BJ (cell line): Measurements from ENCODE around the gene LALBA. TPM values are rescaled to one million over a fixed set of nuclear protein-coding genes. Genes with fewer than 3 reads are reported as not detected.

Experiments
- CTCF ChIA-PET: fragments of 350-600 bp; formaldehyde crosslinking; extraction: SDS; loops from one replicate; lab custom pipeline; 2021; ENCODE audit warnings: antibody characterized with exemption, inconsistent platforms; lab: Yijun Ruan, JAX
- POLR2A ChIA-PET: fragments of 300-600 bp; sonication (Branson Sonifier 250); formaldehyde crosslinking; extraction: SDS; loops from one replicate; lab custom pipeline; 2021; ENCODE audit warnings: antibody characterized with exemption; lab: Charles Lee
- DNase-seq: peaks from one replicate; pipeline ENCODE4 v3.0.0-alpha.2; 2011; ENCODE audit warnings: low read depth
- H3K27me3 ChIP-seq: 2 replicates; pipeline ENCODE4 v1.6.0; 2011; ENCODE audit warnings: low read length; ENCODE audit not compliant: control insufficient read depth, insufficient read depth
- H3K36me3 ChIP-seq: 2 replicates; pipeline ENCODE4 v1.5.1; 2011; ENCODE audit warnings: low read length; ENCODE audit not compliant: control insufficient read depth, insufficient read depth
- H3K4me3 ChIP-seq: 2 replicates; pipeline ENCODE4 v1.5.1; 2011; ENCODE audit warnings: low read depth, mild to moderate bottlenecking, control low read depth, low read length
- CTCF ChIP-seq: IDR thresholded peaks from 2 replicates; pipeline ENCODE4 v1.5.1; 2011; ENCODE audit warnings: low read depth, mild to moderate bottlenecking, control low read depth, inconsistent platforms, low read length, moderate library complexity; ENCODE audit not compliant: insufficient read depth
- polyA plus RNA-seq: library from polyadenylated mRNA; depleted of rRNA; stranded (reverse); fragments of >200 nt; gene quantifications from 2 replicates; pipeline ENCODE4 v1.2.3, GENCODE V29; 2011

Gene LALBA
- polyA plus RNA-seq, 1 experiment = not detected

- H3K27me3 ChIP-seq = no peaks in the 10 kb centered on the region; the same call in 1 of the 2 replicates
- TF ChIP-seq CTCF = no peak
- no peaks in the 10 kb centered on the region for H3K36me3 ChIP-seq
- ChIA-PET POLR2A (interaction anchor here (0.6 kb wide), 1 partner anchor 402 kb away, joined by 5 read pairs; no protein-coding TSS in a partner anchor), CTCF (interaction anchor here (5.8 kb wide), 1 partner anchor 18 kb away, joined by 29 read pairs; no protein-coding TSS in a partner anchor)
- DNase-seq = no peak
- no peak overlapping the region for H3K4me3 ChIP-seq
These were observed 31.3 kb upstream of the LALBA start for GRCh38 chr12:48601013-48601756.

GRCh38 chr12:48600552-48600951 lies 30.7 kb upstream of the LALBA start:
- ChIA-PET POLR2A (no interaction called here), CTCF (interaction anchor here (5.8 kb wide), 1 partner anchor 18 kb away, joined by 29 read pairs; no protein-coding TSS in a partner anchor)
- Histone ChIP-seq H3K4me3 (no peak overlapping the region), H3K27me3 (no peaks in the 10 kb centered on the region; the same call in 1 of the 2 replicates), H3K36me3 (no peaks in the 10 kb centered on the region)
- no peak for DNase-seq
- no peak for TF ChIP-seq CTCF

GRCh38 chr12:48592591-48593086 lies 22.8 kb upstream of the LALBA start:
- no peak for DNase-seq
- no peak for TF ChIP-seq CTCF
- Histone ChIP-seq H3K4me3 (no peak overlapping the region), H3K36me3 (no peaks in the 10 kb centered on the region), H3K27me3 (no peaks in the 10 kb centered on the region; the same call in 1 of the 2 replicates)
- POLR2A ChIA-PET = no interaction called here
- CTCF ChIA-PET = interaction anchor here (1.0 to 2.0 kb wide), 2 partner anchors 26 kb away, joined by 3 to 7 read pairs; no protein-coding TSS in a partner anchor

GRCh38 chr12:48586361-48586760 lies 16.5 kb upstream of the LALBA start:
- no peak for TF ChIP-seq CTCF
- CTCF ChIA-PET = no interaction called here
- Histone ChIP-seq H3K4me3 (no peak overlapping the region), H3K36me3 (no peaks in the 10 kb centered on the region), H3K27me3 (no peaks in the 10 kb centered on the region; the same call in 1 of the 2 replicates)
- POLR2A ChIA-PET = no interaction called here
- no peak for DNase-seq

- Histone ChIP-seq H3K27me3 (no peaks in the 10 kb centered on the region; the same call in 1 of the 2 replicates), H3K36me3 (no peaks in the 10 kb centered on the region), H3K4me3 (no peak overlapping the region)
- CTCF ChIA-PET = no interaction called here
- POLR2A ChIA-PET = no interaction called here
- DNase-seq = no peak
- TF ChIP-seq CTCF = no peak
These were observed 13.9 kb upstream of the LALBA start for GRCh38 chr12:48583728-48584127.
